Neuron (in vitro differentiated cells): ENCODE data around the gene MBP.

Experiments used
- H2AFZ ChIP-seq: one replicate; pipeline ENCODE4 v1.6.1; 2013; ENCODE audit warnings: low read depth, mild to moderate bottlenecking, inconsistent platforms, low read length, moderate library complexity
- H3K27me3 ChIP-seq: one replicate; pipeline ENCODE4 v1.6.1; 2013; ENCODE audit warnings: low read length; ENCODE audit not compliant: insufficient read depth
- H3K36me3 ChIP-seq: one replicate; pipeline ENCODE4 v1.6.1; 2013; ENCODE audit warnings: low read length; ENCODE audit not compliant: insufficient read depth
- H3K4me1 ChIP-seq: one replicate; pipeline ENCODE4 v1.6.1; 2013; ENCODE audit warnings: low read length; ENCODE audit not compliant: insufficient read depth
- H3K4me3 ChIP-seq: 2 replicates; pipeline ENCODE4 v1.5.1; 2013; ENCODE audit warnings: mild to moderate bottlenecking, low read length, moderate library complexity
- H3K9me3 ChIP-seq: one replicate; pipeline ENCODE4 v1.6.1; 2013; ENCODE audit warnings: low read length

The MBP gene

GRCh38 chr18:77079954-77080682, 52.5 kb downstream of the MBP start:
- Histone ChIP-seq H3K4me1 (peaks cover 15% of the 10 kb centered on the region), H2AFZ (no peak overlapping the region), H3K36me3 (no peaks in the 10 kb centered on the region), H3K27me3 (no peaks in the 10 kb centered on the region), H3K4me3 (no peak overlapping the region), H3K9me3 (no peaks in the 10 kb centered on the region)

GRCh38 chr18:77079088-77079487, 53.5 kb downstream of the MBP start:
- Histone ChIP-seq H3K4me3 (no peak overlapping the region), H3K36me3 (no peaks in the 10 kb centered on the region), H3K27me3 (no peaks in the 10 kb centered on the region), H3K9me3 (no peaks in the 10 kb centered on the region), H3K4me1 (peaks cover 5% of the 10 kb centered on the region), H2AFZ (no peak overlapping the region)

- H3K4me1 ChIP-seq = peaks cover under 1% of the 10 kb centered on the region
- H3K27me3 ChIP-seq = no peaks in the 10 kb centered on the region
- H3K9me3 ChIP-seq = no peaks in the 10 kb centered on the region
- H3K4me3 ChIP-seq = no peak overlapping the region
- no peak overlapping the region for H2AFZ ChIP-seq
- no peaks in the 10 kb centered on the region for H3K36me3 ChIP-seq
Measured at GRCh38 chr18:77078690-77079070, 53.9 kb downstream of the MBP start.

GRCh38 chr18:77077941-77078689, 54.5 kb downstream of the MBP start:
- H3K4me3 ChIP-seq = no peak overlapping the region
- no peaks in the 10 kb centered on the region for H3K4me1 ChIP-seq
- H3K9me3 ChIP-seq = no peaks in the 10 kb centered on the region
- H3K36me3 ChIP-seq = no peaks in the 10 kb centered on the region
- no peak overlapping the region for H2AFZ ChIP-seq
- H3K27me3 ChIP-seq = no peaks in the 10 kb centered on the region

- no peaks in the 10 kb centered on the region for H3K4me1 ChIP-seq
- H3K36me3 ChIP-seq = no peaks in the 10 kb centered on the region
- H3K4me3 ChIP-seq = no peak overlapping the region
- H3K9me3 ChIP-seq = no peaks in the 10 kb centered on the region
- no peak overlapping the region for H2AFZ ChIP-seq
- no peaks in the 10 kb centered on the region for H3K27me3 ChIP-seq
Measured at GRCh38 chr18:77077401-77077800, 55.2 kb downstream of the MBP start.

GRCh38 chr18:77076111-77076510, 56.5 kb downstream of the MBP start:
- H3K4me3 ChIP-seq = no peak overlapping the region
- H3K4me1 ChIP-seq = no peaks in the 10 kb centered on the region
- no peaks in the 10 kb centered on the region for H3K27me3 ChIP-seq
- no peak overlapping the region for H2AFZ ChIP-seq
- H3K36me3 ChIP-seq = no peaks in the 10 kb centered on the region
- H3K9me3 ChIP-seq = no peaks in the 10 kb centered on the region

GRCh38 chr18:77074431-77074830, 58.2 kb downstream of the MBP start:
- Histone ChIP-seq H3K4me1 (no peaks in the 10 kb centered on the region), H3K4me3 (no peak overlapping the region), H3K36me3 (no peaks in the 10 kb centered on the region), H3K9me3 (no peaks in the 10 kb centered on the region), H3K27me3 (no peaks in the 10 kb centered on the region), H2AFZ (no peak overlapping the region)

- Histone ChIP-seq H3K27me3 (no peaks in the 10 kb centered on the region), H3K4me3 (no peak overlapping the region), H3K9me3 (no peaks in the 10 kb centered on the region), H2AFZ (no peak overlapping the region), H3K4me1 (peaks cover 2% of the 10 kb centered on the region), H3K36me3 (no peaks in the 10 kb centered on the region)
Measured at GRCh38 chr18:77073336-77074093, 59.1 kb downstream of the MBP start.

- H3K4me1 ChIP-seq = peaks cover 4% of the 10 kb centered on the region
- no peak overlapping the region for H2AFZ ChIP-seq
- no peaks in the 10 kb centered on the region for H3K36me3 ChIP-seq
- no peak overlapping the region for H3K4me3 ChIP-seq
- no peaks in the 10 kb centered on the region for H3K9me3 ChIP-seq
- no peaks in the 10 kb centered on the region for H3K27me3 ChIP-seq
Measured at GRCh38 chr18:77072566-77072965, 60.0 kb downstream of the MBP start.

GRCh38 chr18:77071711-77072292, 60.8 kb downstream of the MBP start:
- Histone ChIP-seq H3K36me3 (no peaks in the 10 kb centered on the region), H3K27me3 (no peaks in the 10 kb centered on the region), H3K4me1 (peaks cover 4% of the 10 kb centered on the region), H3K9me3 (no peaks in the 10 kb centered on the region), H2AFZ (no peak overlapping the region), H3K4me3 (no peak overlapping the region)

- Histone ChIP-seq H3K4me1 (peaks cover 4% of the 10 kb centered on the region), H3K9me3 (no peaks in the 10 kb centered on the region)
Measured at GRCh38 chr18:77071061-77071460, 61.5 kb downstream of the MBP start.

GRCh38 chr18:77070627-77071026, 62.0 kb downstream of the MBP start:
- Histone ChIP-seq H3K4me3 (no peak overlapping the region), H3K36me3 (no peaks in the 10 kb centered on the region), H2AFZ (no peak overlapping the region), H3K9me3 (no peaks in the 10 kb centered on the region), H3K27me3 (no peaks in the 10 kb centered on the region), H3K4me1 (peaks cover 4% of the 10 kb centered on the region)

More at GRCh38 chr18:77071061-77071460, 61.5 kb downstream of the MBP start:
- H3K27me3 ChIP-seq = no peaks in the 10 kb centered on the region
- H3K4me3 ChIP-seq = no peak overlapping the region
- H3K36me3 ChIP-seq = no peaks in the 10 kb centered on the region
- H2AFZ ChIP-seq = no peak overlapping the region

- Histone ChIP-seq H3K36me3 (no peaks in the 10 kb centered on the region), H2AFZ (no peak overlapping the region), H3K4me3 (no peak overlapping the region), H3K27me3 (no peaks in the 10 kb centered on the region), H3K4me1 (peaks cover 4% of the 10 kb centered on the region), H3K9me3 (no peaks in the 10 kb centered on the region)
Measured at GRCh38 chr18:77069931-77070330, 62.7 kb downstream of the MBP start.
